Stimulated activated CD4-positive, alpha-beta T cell treated with anti-CD3 and anti-CD28 coated beads, TNF-alpha, amount 100 ng/mL, for 48 hours (primary cell): ENCODE data around the gene LRP10.
A peak's percentile ranks its signal among the peaks of the same experiment; 100 is the strongest.
"Not testable (repeated sequence)": the region's sequence is repeated elsewhere in the genome, so short reads cannot be mapped to it uniquely, and the experiment has no call there.

ENCODE experiments used
- DNase-seq, 3 donors: peaks; one replicate each; pipeline ENCODE4 v3.0.0-alpha.2; 2020; ENCODE audit warnings: low read depth in 3 of 3

Gene LRP10, protein sequence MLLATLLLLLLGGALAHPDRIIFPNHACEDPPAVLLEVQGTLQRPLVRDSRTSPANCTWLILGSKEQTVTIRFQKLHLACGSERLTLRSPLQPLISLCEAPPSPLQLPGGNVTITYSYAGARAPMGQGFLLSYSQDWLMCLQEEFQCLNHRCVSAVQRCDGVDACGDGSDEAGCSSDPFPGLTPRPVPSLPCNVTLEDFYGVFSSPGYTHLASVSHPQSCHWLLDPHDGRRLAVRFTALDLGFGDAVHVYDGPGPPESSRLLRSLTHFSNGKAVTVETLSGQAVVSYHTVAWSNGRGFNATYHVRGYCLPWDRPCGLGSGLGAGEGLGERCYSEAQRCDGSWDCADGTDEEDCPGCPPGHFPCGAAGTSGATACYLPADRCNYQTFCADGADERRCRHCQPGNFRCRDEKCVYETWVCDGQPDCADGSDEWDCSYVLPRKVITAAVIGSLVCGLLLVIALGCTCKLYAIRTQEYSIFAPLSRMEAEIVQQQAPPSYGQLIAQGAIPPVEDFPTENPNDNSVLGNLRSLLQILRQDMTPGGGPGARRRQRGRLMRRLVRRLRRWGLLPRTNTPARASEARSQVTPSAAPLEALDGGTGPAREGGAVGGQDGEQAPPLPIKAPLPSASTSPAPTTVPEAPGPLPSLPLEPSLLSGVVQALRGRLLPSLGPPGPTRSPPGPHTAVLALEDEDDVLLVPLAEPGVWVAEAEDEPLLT

GRCh38 chr14:22871224-22872032, at the start of gene LRP10:
Gene LRP10, plus strand, starts transcription at chr14:22871740. Its CDS starts 564 bp downstream, at chr14:22872304.
- DNase-seq: peak; percentile 62 to 80 (median 75)

DNA sequence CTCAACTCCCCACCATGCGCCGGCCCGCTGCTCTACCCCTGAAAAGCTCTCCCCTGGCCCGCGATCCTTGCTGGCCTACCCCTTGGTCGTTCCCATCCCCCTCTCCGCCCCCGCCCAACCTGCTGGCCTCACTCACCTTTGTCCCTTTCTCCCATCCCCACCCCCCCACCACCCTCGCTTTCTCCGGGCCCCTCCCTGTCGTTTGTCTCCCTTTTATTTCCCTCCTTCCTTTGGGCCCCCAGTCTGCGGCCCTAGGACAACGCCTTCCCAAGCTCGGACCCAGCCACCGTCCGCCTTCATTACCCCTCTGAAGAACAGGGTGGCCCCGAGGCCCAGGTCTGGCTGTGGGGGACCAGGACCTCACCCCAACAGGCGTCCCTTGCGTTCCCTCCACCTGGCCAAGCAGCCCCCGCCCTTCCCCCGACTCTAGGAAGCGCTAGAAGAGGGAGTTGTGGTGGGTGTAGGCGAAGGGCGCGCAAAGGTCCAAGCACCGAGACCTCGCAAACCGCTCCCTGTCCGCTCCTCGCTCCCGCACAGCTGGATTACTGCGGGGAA, 49.4 kb upstream of the LRP10 start:
- DNase-seq: no peak

DNA sequence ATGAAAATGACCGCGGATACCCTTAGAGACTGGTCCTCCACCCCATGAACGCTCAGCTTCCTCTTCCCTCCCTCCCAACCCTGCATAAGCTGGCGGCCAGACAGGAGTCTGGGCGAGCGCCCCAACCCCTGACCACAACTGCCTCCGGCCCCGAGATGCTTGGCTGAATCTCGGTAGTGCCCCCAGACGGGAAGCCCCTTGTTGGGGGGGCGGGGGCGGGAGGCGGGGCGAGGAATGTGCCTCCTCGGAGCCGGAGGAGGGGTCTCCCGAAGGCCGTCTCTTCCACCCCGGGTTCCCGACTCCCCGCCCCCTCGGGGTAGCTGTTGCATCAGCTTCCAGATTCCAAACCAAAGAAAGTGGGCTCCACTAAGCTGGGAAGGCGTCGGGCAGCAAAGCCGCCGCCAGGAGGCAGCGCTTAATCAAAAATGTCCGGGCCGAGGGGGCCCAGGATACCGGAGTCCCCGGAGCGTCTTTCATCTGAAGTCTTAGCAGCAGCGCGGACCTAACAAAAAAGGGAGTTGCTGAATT, 48.9 kb upstream of the LRP10 start:
- DNase-seq: peak; percentile 46 to 57 (median 54)

DNA sequence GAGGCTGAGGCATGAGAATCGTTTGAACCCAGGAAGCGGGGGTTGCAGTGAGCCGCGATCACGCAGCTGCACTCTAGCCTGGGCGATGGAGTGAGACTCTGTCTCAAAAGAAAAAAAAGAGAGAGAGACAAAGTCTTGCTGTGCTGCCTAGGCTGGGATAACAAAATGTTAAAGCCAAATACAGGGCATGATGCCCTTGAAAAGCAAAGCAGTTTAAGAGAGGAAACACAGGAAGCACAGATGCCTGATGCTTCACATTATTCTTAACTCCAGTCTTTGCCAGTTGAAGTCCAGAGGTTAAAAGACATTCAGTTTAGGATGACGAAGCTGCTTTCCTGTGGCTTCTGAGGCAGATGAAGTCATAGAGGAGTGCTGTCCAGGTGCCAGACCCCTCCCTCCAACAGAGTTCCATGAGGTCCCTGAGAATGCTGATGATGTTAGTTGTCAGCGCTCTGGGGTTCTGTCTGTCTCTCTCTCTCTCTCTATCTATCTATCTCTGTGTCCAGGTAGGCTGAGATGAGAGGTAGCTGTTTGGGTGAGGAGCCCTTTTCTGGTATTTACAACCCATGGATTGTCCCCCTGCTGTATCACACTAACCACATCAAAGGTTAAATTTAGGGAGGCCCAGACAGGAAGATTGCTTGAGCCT, 46.7 kb upstream of the LRP10 start:
- no peak for DNase-seq

GRCh38 chr14:22829076-22829660, 42.4 kb upstream of the LRP10 start:
- not testable (repeated sequence) for DNase-seq

DNA sequence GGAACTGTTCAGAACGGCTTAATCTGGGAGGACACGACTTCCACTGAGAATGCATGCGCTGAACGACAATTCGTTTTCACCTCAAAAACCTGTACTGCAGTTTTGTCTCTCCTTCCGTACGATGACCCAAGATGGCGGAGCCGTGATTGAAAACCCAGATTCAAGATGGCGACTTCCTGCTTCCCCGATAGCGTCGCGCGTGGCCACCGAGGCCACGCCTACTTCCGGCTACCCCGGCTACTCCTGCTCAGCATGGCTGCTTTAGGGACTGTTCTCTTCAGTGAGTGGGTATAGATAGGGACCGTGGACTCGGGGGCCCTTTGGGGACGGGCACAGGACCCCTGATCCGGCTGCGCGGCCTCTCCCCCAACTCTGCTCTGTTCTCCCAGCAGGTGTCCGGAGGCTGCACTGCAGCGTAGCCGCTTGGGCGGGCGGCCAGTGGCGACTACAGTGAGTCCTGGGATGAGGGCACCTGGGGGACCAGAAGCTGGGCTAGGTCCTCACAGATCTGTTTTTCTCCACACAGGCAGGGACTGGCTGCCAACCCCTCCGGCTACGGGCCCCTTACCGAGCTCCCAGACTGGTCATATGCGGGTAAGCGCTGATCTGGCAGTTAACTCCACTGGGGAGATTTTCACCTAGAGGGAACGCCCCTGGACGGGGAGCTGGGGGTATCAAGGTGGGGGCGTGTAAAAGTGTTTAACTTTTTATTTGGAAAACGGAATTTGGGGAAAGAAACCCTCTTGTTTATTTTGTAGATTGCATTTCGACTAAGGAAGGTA, 41.7 kb upstream of the LRP10 start, which contains the start of gene MRPL52:
TSS of gene MRPL52 (plus strand) at position 227 of the 782 bp plus-strand sequence. CDS start at position 253, 26 bp downstream.
- DNase-seq: peak; percentile 82 to 85 (median 83)

DNA sequence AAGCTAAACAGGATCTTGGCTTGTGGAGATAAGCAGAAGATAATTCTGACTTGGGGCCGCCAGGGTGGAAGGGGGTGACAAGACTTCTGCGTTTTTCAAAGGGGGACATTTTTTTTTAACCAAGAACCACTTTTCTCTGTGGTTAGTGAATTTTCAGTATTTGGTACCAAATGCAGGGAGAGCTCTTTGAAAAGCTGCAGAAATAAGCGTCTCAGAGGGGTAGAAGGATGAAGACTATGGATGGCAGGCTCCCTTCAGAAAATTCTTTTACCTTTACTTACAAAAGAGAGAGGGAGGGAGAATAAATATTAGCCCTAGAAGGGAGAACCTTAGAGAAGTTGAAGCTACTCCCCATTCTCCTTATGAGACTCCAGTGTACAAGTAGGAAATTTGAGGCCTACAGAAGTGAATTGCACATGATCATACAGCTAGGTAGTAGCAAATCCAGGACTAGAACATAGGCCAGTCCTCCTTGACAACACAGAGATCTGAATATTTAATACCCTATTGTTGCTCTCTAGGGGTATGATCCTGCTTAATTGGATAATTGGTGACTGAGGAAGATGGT, 41.0 kb upstream of the LRP10 start:
- no peak for DNase-seq

GRCh38 chr14:22835505-22835904, 36.0 kb upstream of the LRP10 start:
- no peak for DNase-seq

GRCh38 chr14:22836301-22837113, 35.0 kb upstream of the LRP10 start, which contains the start of gene MMP14:
Gene MMP14, plus strand, starts transcription at chr14:22836585. Its CDS starts 233 bp downstream, at chr14:22836818.
- no peak for DNase-seq

DNA sequence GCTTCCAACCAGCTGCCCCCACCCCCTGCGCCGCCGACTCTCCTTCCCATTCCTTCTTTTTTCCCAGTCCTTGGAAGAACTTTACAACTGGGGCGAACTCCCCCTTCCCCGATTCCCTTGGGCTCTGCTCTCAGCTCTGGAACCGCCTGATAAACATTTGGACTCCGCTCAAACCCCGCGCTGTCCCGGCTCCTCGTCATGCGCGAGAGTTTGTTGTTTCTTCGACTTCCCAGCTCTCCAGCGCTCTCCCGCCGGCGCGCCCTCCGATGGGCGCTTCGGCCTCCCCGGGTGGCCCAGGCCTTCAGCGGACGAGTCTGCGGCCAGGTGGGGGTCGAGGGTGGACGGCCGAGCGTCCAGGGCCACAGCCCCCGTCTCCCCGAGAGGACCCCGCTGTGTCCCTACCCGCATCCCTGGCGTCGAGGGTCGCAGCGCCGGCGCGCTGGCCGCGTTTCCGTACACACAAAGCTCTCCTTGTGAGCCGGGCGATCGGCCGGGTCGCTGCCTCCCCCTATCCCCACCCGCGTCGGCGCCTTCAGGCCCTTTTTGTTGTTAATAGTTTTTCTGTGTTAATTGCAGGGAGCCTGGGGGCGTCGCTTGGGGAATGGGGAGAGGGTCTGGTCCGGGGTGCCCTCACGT, 34.3 kb upstream of the LRP10 start:
- DNase-seq: no peak

DNA sequence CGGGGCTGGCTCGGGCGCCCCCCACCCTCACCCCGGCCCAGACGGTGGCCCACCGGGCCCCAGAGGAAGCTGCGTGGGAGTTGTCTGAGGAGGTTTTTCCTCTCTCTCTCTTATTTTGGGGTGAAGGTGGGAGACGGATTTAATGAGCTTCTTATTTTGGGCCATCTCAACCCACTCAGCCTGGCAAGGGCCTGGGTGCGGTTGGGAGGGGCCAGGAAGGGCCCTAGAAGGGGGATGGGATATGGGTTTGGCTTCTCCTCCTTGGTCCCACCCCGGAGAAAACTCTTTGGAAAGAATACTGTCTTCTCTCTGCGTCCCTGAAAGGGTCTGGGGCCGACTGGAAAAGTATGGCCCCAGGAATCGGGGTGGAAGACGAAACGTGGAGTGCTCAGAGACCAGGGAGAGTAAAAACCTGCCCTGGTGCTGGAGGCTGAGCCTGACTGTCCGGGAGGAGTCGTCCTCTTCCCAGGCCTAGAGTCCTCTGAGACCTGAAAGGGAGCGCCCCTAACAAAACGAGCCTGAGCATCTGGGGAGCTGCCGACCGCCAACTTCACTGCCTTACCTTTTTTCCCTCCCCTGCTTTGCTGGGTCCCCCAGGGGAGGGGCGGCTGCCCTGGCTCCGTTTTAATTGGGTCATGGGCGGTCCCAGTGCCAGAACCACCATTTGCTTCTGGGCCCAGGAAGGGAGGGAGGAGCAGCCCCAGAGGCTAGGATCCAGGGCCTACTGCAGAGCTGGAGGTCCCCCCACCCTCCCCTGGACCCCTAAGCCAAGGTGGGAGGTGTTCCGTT, 33.6 kb upstream of the LRP10 start:
- DNase-seq: no peak

DNA sequence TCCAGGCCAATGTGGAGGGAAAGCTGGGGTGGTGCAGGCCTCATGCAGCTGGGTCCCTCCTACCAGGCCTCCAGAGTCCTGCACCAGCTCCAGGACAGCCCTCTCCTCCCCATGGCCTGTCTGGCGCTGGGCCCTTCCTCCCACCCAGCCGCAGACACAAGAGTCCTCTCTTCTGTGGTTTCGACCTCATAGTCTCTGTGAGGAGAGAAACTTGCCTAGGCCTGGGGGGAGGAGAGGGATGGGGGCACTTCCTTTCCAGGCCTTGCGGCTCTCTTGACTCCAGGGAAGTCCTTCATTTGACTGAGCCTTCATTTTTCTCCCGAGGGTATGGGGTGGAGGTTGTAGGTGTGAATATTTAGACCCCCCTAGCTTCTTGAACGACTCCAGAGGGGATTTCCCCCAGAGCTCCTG, 32.9 kb upstream of the LRP10 start:
- DNase-seq: no peak

GRCh38 chr14:22839159-22839779, 32.3 kb upstream of the LRP10 start:
- no peak for DNase-seq

DNA sequence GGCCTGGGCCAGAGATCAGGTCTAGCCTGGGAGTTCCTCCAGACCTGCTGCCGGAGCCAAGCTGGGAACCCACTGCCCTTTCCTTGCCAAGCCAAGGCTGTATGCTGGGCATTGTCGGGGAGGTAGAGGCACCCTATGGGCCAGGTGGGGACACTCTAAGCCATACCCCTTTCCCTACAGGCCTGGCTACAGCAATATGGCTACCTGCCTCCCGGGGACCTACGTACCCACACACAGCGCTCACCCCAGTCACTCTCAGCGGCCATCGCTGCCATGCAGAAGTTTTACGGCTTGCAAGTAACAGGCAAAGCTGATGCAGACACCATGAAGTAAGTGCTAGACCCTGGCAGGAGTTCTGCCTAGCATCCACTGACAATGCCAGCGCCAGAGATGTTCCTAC, 30.2 kb upstream of the LRP10 start:
- DNase-seq: no peak

GRCh38 chr14:22841769-22842168, 29.8 kb upstream of the LRP10 start:
- DNase-seq: no peak

- no peak for DNase-seq
These were observed 29.1 kb upstream of the LRP10 start for GRCh38 chr14:22842211-22843122.
